GM12875 (cell line): ENCODE data around the gene DPY19L1.

Experiments used
- H3K4me3 ChIP-seq: one replicate; pipeline ENCODE4 v1.5.1; 2011; ENCODE audit warnings: low read depth, low read length, control low read depth
- TF ChIP-seq, protein P1 (sequence below): IDR thresholded peaks from 2 replicates; pipeline ENCODE4 v1.5.1; 2011; ENCODE audit warnings: low read depth, mild to moderate bottlenecking, control low read depth, inconsistent platforms, low read length, moderate library complexity, borderline replicate concordance; ENCODE audit not compliant: insufficient read depth

Gene DPY19L1

DNA sequence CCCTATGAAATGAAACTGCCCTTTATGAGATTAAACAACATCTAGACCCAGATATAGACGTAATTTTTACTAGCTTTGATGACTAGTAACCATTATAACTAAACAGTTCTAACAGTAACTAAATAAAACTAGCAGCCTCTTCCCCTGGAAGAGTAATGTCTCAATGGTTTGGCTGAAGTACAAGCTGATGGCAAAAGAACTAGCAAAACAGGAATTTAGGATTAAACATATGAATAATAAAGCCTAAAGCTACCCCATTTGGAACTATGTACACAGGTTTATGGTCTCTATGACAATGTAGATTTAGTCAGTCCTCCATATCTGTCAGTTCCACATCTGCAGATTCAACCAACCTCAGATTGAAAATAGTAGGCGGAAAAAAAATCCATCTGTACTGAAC lies 6.4 kb downstream of the DPY19L1 start:
- H3K4me3 ChIP-seq = no peak overlapping the region
- TF ChIP-seq, protein P1, sequence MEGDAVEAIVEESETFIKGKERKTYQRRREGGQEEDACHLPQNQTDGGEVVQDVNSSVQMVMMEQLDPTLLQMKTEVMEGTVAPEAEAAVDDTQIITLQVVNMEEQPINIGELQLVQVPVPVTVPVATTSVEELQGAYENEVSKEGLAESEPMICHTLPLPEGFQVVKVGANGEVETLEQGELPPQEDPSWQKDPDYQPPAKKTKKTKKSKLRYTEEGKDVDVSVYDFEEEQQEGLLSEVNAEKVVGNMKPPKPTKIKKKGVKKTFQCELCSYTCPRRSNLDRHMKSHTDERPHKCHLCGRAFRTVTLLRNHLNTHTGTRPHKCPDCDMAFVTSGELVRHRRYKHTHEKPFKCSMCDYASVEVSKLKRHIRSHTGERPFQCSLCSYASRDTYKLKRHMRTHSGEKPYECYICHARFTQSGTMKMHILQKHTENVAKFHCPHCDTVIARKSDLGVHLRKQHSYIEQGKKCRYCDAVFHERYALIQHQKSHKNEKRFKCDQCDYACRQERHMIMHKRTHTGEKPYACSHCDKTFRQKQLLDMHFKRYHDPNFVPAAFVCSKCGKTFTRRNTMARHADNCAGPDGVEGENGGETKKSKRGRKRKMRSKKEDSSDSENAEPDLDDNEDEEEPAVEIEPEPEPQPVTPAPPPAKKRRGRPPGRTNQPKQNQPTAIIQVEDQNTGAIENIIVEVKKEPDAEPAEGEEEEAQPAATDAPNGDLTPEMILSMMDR = no peak

DNA sequence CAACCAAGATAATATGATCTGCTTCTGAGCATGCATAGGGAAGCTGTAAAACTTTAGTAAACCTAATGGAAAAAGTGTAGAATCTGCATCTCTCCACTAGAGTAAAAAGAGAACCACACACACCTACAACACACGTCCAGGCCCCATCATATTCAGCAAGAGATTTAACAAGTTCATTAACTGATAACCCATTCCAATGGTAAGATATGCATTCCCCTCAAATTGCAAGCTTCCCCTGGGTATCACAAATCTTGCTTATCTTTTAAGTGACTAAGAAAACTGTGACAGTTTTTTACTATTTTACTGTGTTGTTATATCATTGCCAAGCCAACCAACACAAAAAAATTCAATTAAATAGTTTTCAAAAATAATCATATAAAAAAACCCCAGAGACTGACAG lies 8.0 kb downstream of the DPY19L1 start:
- no peak overlapping the region for H3K4me3 ChIP-seq
- TF ChIP-seq, protein P1 = no peak

DNA sequence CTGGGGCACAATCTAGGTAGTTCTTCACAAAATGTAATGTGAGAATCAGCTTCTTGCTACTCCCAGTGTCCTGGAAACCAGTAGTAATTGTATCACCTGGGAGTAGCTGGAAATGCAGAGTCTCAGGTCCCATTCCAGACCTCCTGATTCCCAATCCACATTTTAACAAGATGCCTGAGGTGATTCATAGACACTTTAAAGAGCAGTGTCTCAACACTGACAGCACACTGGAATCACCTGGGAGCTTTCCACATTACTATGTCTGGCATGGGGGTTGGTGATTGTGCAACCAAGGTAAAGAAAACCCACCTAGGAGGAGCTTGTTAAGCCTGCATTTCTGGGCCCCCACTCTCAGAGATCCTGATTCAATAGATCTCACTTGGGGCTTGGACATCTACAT lies 11.1 kb downstream of the DPY19L1 start:
- no peak overlapping the region for H3K4me3 ChIP-seq
- TF ChIP-seq, protein P1 = no peak

DNA sequence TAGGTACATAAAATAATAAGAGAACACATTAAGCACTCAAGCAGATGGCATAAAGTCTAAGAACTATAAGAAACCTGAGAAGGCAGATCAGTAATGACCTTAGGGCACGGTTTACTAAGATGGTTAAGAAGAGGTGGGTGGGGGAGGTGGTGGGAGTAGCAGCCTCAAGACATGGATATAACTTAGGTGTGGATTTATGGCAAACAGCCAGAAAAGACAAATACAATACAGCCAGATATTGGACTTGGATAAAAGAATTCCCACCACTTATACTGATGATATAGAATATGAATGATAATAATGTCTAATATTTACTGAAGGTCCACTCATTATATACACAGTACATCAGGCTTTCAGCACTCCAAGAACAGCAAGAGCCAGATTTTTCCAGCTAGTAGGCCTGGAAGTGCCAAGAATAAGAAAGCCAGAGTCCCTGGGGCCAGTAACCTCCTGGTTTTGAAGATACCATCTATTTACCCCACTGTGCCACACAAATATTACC lies 11.9 kb downstream of the DPY19L1 start:
- H3K4me3 ChIP-seq = no peak overlapping the region
- TF ChIP-seq, protein P1 = no peak

DNA sequence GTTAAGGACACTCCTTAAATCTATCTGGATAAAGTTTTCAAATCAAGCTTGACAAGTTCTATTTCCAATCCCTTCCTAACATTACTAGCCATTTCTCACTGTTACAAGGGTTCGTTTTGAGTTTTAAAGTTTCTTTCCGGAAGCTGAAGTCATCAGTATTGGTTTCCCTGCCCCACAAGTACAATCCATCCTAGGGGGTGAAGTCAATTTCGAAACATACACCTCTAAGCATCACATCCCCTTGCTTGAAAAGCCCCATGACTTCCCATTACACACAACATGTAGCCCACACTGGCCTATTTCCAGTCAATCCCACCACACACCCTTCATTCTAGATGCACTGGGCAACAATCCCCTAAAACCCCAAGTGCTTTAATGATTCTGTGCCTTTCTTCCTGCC lies 13.0 kb downstream of the DPY19L1 start:
- TF ChIP-seq, protein P1 = no peak
- no peak overlapping the region for H3K4me3 ChIP-seq

DNA sequence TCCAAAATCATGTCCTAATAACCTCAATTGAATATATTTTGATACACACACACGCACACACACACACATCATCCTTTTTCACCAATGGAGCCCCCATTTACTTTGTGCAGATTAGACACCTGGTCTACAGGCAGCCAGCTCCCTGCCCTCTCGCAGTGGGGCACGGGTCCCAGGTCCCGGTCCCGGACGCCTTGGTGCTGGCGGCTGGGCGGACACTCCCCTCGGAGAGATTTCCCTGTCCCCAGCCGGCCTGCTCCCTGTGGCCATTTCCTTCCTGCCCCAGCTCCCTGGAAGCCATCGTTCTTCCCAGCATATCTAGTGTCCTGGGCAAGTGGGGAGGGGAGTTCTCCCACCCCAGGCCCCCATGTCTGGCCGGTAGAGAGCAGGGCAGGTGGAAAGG lies 14.6 kb downstream of the DPY19L1 start:
- H3K4me3 ChIP-seq = no peak overlapping the region
- TF ChIP-seq, protein P1 = no peak

DNA sequence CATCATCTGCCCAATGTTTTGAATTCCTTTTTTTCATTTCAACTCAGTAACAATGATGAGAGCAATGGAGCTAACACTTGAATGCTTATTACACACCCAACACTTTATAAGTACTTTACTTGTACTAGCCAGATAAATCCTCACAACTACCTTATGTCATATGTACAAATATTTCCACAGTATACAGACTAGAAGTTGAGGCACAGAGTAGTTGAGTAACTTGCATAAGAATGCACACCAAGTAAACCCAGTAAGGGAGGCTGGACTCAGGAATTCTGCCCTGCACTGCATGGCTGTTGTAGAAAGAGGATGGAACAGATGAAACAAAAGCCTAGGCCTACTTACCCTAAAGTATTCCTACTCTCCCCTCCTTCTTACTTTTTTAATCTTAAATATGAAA lies 15.8 kb downstream of the DPY19L1 start:
- H3K4me3 ChIP-seq = no peak overlapping the region
- TF ChIP-seq, protein P1 = no peak
